Measurements from ENCODE around the gene FSTL4. TPM values are rescaled to one million over a fixed set of nuclear protein-coding genes. Genes with fewer than 3 reads are reported as not detected.
A peak's percentile ranks its signal among the peaks of the same experiment; 100 is the strongest.

Gene FSTL4
- total RNA-seq, 1 experiment from 2014 or later = 2.1 TPM

- DNase-seq (ENCODE audit: low read depth, low spot score) = no peak
- in situ Hi-C loops (cut with HindIII; ENCODE audit: low pct_unique_long_range_greater_than_20kb, low sequenced_read_pairs) = no loop called here
Observed at GRCh38 chr5:133364936-133365707, 247.2 kb downstream of the FSTL4 start.

- DNase-seq (ENCODE audit: low read depth, low spot score) = no peak
- in situ Hi-C loops (cut with HindIII; ENCODE audit: low pct_unique_long_range_greater_than_20kb, low sequenced_read_pairs) = no loop called here
Observed at GRCh38 chr5:133363807-133364587, 248.3 kb downstream of the FSTL4 start.

- in situ Hi-C loops (cut with HindIII; ENCODE audit: low pct_unique_long_range_greater_than_20kb, low sequenced_read_pairs) = no loop called here
- DNase-seq (ENCODE audit: low read depth, low spot score) = no peak
Observed at GRCh38 chr5:133362438-133362837, 249.9 kb downstream of the FSTL4 start.

GRCh38 chr5:133361922-133362321, 250.4 kb downstream of the FSTL4 start:
- no peak for DNase-seq (ENCODE audit: low read depth, low spot score)
- in situ Hi-C loops (cut with HindIII; ENCODE audit: low pct_unique_long_range_greater_than_20kb, low sequenced_read_pairs) = no loop called here

GRCh38 chr5:133360693-133361472, 251.5 kb downstream of the FSTL4 start:
- DNase-seq (ENCODE audit: low read depth, low spot score) = no peak
- in situ Hi-C loops (cut with HindIII; ENCODE audit: low pct_unique_long_range_greater_than_20kb, low sequenced_read_pairs) = no loop called here

GRCh38 chr5:133359861-133360260, 252.5 kb downstream of the FSTL4 start:
- DNase-seq (ENCODE audit: low read depth, low spot score) = no peak
- in situ Hi-C loops (cut with HindIII; ENCODE audit: low pct_unique_long_range_greater_than_20kb, low sequenced_read_pairs) = no loop called here

GRCh38 chr5:133358271-133358670, 254.1 kb downstream of the FSTL4 start:
- in situ Hi-C loops (cut with HindIII; ENCODE audit: low pct_unique_long_range_greater_than_20kb, low sequenced_read_pairs) = no loop called here
- no peak for DNase-seq (ENCODE audit: low read depth, low spot score)

- no peak for DNase-seq (ENCODE audit: low read depth, low spot score)
- in situ Hi-C loops (cut with HindIII; ENCODE audit: low pct_unique_long_range_greater_than_20kb, low sequenced_read_pairs) = no loop called here
Observed at GRCh38 chr5:133357758-133358157, 254.6 kb downstream of the FSTL4 start.

- in situ Hi-C loops (cut with HindIII; ENCODE audit: low pct_unique_long_range_greater_than_20kb, low sequenced_read_pairs) = no loop called here
Observed at GRCh38 chr5:133356984-133357421, 255.3 kb downstream of the FSTL4 start.

GRCh38 chr5:133356396-133356983, 255.9 kb downstream of the FSTL4 start:
- DNase-seq (ENCODE audit: low read depth, low spot score) = no peak
- in situ Hi-C loops (cut with HindIII; ENCODE audit: low pct_unique_long_range_greater_than_20kb, low sequenced_read_pairs) = no loop called here

More at GRCh38 chr5:133356984-133357421, 255.3 kb downstream of the FSTL4 start:
- DNase-seq (ENCODE audit: low read depth, low spot score) = no peak

- in situ Hi-C loops (cut with HindIII; ENCODE audit: low pct_unique_long_range_greater_than_20kb, low sequenced_read_pairs) = no loop called here
- no peak for DNase-seq (ENCODE audit: low read depth, low spot score)
Observed at GRCh38 chr5:133354323-133355185, 257.8 kb downstream of the FSTL4 start.

GRCh38 chr5:133353741-133354140, 258.6 kb downstream of the FSTL4 start:
- no peak for DNase-seq (ENCODE audit: low read depth, low spot score)
- in situ Hi-C loops (cut with HindIII; ENCODE audit: low pct_unique_long_range_greater_than_20kb, low sequenced_read_pairs) = no loop called here

GRCh38 chr5:133348406-133348805, 263.9 kb downstream of the FSTL4 start:
- in situ Hi-C loops (cut with HindIII; ENCODE audit: low pct_unique_long_range_greater_than_20kb, low sequenced_read_pairs) = no loop called here
- DNase-seq (ENCODE audit: low read depth, low spot score) = no peak

- DNase-seq (ENCODE audit: low read depth, low spot score) = peak; percentile 4
Observed at GRCh38 chr5:133347039-133347438, 265.3 kb downstream of the FSTL4 start.

GRCh38 chr5:133344266-133344665, 268.1 kb downstream of the FSTL4 start:
- in situ Hi-C loops (cut with HindIII; ENCODE audit: low pct_unique_long_range_greater_than_20kb, low sequenced_read_pairs) = no loop called here
- DNase-seq (ENCODE audit: low read depth, low spot score) = no peak

More at GRCh38 chr5:133347039-133347438, 265.3 kb downstream of the FSTL4 start:
- in situ Hi-C loops (cut with HindIII; ENCODE audit: low pct_unique_long_range_greater_than_20kb, low sequenced_read_pairs) = no loop called here

- no peak for DNase-seq (ENCODE audit: low read depth, low spot score)
- in situ Hi-C loops (cut with HindIII; ENCODE audit: low pct_unique_long_range_greater_than_20kb, low sequenced_read_pairs) = no loop called here
Observed at GRCh38 chr5:133343196-133343595, 269.1 kb downstream of the FSTL4 start.
